GM03348 (cell line): ENCODE data around the gene PSORS1C2.
A peak's percentile ranks its signal among the peaks of the same experiment; 100 is the strongest.

ENCODE experiments used
- DNase-seq: peaks from one replicate; pipeline ENCODE4 v3.0.0; 2012; ENCODE audit warnings: low spot score

The PSORS1C2 gene

GRCh38 chr6:31140643-31141042, 1.8 kb upstream of the PSORS1C2 start:
- no peak for DNase-seq

GRCh38 chr6:31139599-31139998, 733 bp upstream of the PSORS1C2 start:
- DNase-seq, result peak; percentile 41

- DNase-seq, result no peak
Measured at GRCh38 chr6:31135710-31136109, 3.2 kb downstream of the PSORS1C2 start.

- DNase-seq, result no peak
Measured at GRCh38 chr6:31132806-31133205, 6.1 kb downstream of the PSORS1C2 start.

- no peak for DNase-seq
Measured at GRCh38 chr6:31131595-31131994, 7.3 kb downstream of the PSORS1C2 start.

- no peak for DNase-seq
Measured at GRCh38 chr6:31130751-31131150, 8.1 kb downstream of the PSORS1C2 start.

GRCh38 chr6:31129130-31129529, 9.7 kb downstream of the PSORS1C2 start:
- DNase-seq, result no peak

GRCh38 chr6:31128093-31128676, 10.7 kb downstream of the PSORS1C2 start:
- DNase-seq, result peak; percentile 63

GRCh38 chr6:31126396-31127175, 12.3 kb downstream of the PSORS1C2 start:
- no peak for DNase-seq

- DNase-seq, result peak; percentile 89
Measured at GRCh38 chr6:31125586-31126363, 13.1 kb downstream of the PSORS1C2 start.

- no peak for DNase-seq
Measured at GRCh38 chr6:31125162-31125561, 13.7 kb downstream of the PSORS1C2 start.

GRCh38 chr6:31122791-31123706, 15.8 kb downstream of the PSORS1C2 start:
- DNase-seq, result peak; percentile 87

GRCh38 chr6:31121131-31121790, 17.6 kb downstream of the PSORS1C2 start:
- no peak for DNase-seq

- no peak for DNase-seq
Measured at GRCh38 chr6:31120151-31120915, 18.5 kb downstream of the PSORS1C2 start, which contains the start of gene CDSN. Gene CDSN (minus strand): TSS chr6:31120446. CDS start chr6:31120419, 27 bp downstream.

- DNase-seq, result no peak
Measured at GRCh38 chr6:31118178-31118577, 20.7 kb downstream of the PSORS1C2 start.

- DNase-seq, result peak; percentile 31
Measured at GRCh38 chr6:31116661-31117385, 22.0 kb downstream of the PSORS1C2 start.

- DNase-seq, result no peak
Measured at GRCh38 chr6:31115941-31116560, 22.8 kb downstream of the PSORS1C2 start.

- DNase-seq, result no peak
Measured at GRCh38 chr6:31114970-31115849, 23.7 kb downstream of the PSORS1C2 start.
